SK-N-SH treated with all-trans-retinoic acid at 6 μM for 48 hours (cell line): ENCODE measurements around the gene IMPA2.

ENCODE experiments used
- ARNTL ChIP-seq: fragments of 450-650 bp; formaldehyde crosslinking; IDR thresholded peaks from 2 replicates; pipeline ENCODE4 v1.5.0; 2020; ENCODE audit warnings: low read depth, mild to moderate bottlenecking, moderate library complexity, borderline replicate concordance
- BACH2 ChIP-seq: fragments of 250-450 bp; sonication (Bioruptor Pico); IDR thresholded peaks from 2 replicates; pipeline ENCODE4 v1.9.0; 2021; ENCODE audit warnings: mild to moderate bottlenecking, borderline replicate concordance
- CREB5 ChIP-seq: fragments of 250-450 bp; sonication (Bioruptor Pico); IDR thresholded peaks from 2 replicates; pipeline ENCODE4 v1.5.1; 2020; ENCODE audit warnings: low read depth, mild to moderate bottlenecking, moderate library complexity
- CSRNP3 ChIP-seq: fragments of 250-450 bp; sonication (Bioruptor Pico); IDR thresholded peaks from 2 replicates; pipeline ENCODE4 v1.5.1; 2021; ENCODE audit warnings: mild to moderate bottlenecking, moderate library complexity
- ISL1 ChIP-seq: fragments of 250-450 bp; sonication (Bioruptor Pico); IDR thresholded peaks from 2 replicates; pipeline ENCODE4 v2.1.2; 2022; ENCODE audit warnings: mild to moderate bottlenecking, moderate library complexity
- TSHZ2 ChIP-seq: fragments of 250-450 bp; sonication (Bioruptor Pico); IDR thresholded peaks from 2 replicates; pipeline ENCODE4 v1.5.0; 2020; ENCODE audit warnings: mild to moderate bottlenecking, moderate library complexity
- ZNF565 ChIP-seq: fragments of 450-650 bp; formaldehyde crosslinking; conservative IDR thresholded peaks from 2 replicates; pipeline ENCODE4 v1.5.0; 2020; ENCODE audit warnings: low read depth, mild to moderate bottlenecking, moderate library complexity
- ZNF8 ChIP-seq: fragments of 450-650 bp; formaldehyde crosslinking; IDR thresholded peaks from 2 replicates; pipeline ENCODE4 v1.5.0; 2020; ENCODE audit warnings: mild to moderate bottlenecking, moderate library complexity

DNA sequence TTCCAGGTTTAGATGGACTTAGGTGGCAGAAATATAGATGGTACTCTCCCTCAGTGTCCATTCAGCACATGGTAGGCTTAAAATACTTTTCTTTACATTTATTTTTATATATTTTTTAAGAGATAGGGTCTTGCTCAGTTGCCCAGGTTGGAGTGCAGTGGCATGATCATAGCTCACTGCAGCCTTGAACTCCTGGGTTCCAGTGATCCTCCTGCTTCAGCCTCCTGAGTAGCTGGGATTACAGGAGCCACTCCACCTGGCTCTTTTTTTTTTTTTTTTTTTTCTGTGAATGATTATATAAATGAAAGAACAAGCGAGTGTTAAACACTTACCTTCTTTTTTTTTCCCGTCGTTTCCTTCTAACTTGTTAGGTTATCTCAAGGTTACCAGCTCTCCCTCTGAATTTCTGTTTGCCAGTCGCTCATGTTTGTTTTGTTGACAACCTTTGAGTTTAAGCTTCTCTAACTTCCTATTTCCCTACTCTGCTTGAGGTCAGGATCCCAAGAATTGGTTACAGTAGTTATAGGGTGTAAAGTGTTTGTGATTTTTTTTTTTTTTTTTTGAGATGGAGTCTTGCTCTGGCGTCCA, 18.9 kb downstream of the IMPA2 start:
- no peak for TF ChIP-seq CREB5 (CRISPR knock-in tag)
- TF ChIP-seq CSRNP3 (CRISPR knock-in tag), result no peak
- no peak for TF ChIP-seq ZNF565 (CRISPR knock-in tag)
- TF ChIP-seq ISL1 (CRISPR knock-in tag), result no peak
- TF ChIP-seq TSHZ2, result no peak
- TF ChIP-seq ZNF8, result no peak
- no peak for TF ChIP-seq BACH2 (CRISPR knock-in tag)
- TF ChIP-seq ARNTL (CRISPR knock-in tag), result no peak
